GM10266 (cell line): Measurements from ENCODE around the gene MINDY2.
A peak's percentile ranks its signal among the peaks of the same experiment; 100 is the strongest.

Experiments used
- DNase-seq: peaks from one replicate; pipeline ENCODE4 v3.0.0; 2012; ENCODE audit errors: extremely low spot score
- CTCF ChIP-seq: IDR thresholded peaks from 2 replicates; pipeline ENCODE4 v1.5.1; 2012; ENCODE audit warnings: mild to moderate bottlenecking, low read depth; ENCODE audit not compliant: control insufficient read depth, insufficient read depth; ENCODE audit errors: missing control alignments

Gene MINDY2

GRCh38 chr15:58770857-58771620 is at the start of gene MINDY2:
Gene MINDY2 (plus strand): TSS chr15:58771302. CDS start chr15:58771396, 94 bp downstream.
- TF ChIP-seq CTCF: peak; percentile 57
- DNase-seq: peak; percentile 92

GRCh38 chr15:58724466-58724865 is 46.6 kb upstream of the MINDY2 start:
- peak; percentile 51 for DNase-seq
- no peak for TF ChIP-seq CTCF

DNA sequence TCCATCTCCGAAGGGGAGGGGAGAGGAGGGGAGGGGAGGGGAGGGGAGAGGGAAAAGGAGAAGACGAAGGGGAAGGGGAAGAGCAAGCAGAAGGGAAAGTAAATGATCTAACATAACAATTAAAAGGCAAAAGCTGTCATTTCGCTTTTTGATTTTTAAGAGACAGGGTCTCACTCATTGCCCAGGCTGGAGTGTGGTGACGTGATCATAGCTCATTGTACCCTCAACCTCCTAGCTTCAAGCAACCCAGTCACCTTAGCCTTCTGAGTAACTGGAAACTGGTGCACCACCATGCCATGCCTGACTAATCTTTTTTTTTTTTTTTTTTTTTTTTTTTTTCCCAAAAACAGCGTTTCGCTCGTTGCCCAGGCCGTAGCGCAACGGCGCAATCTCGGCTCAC is 44.2 kb upstream of the MINDY2 start:
- TF ChIP-seq CTCF: no peak
- DNase-seq: no peak

GRCh38 chr15:58731756-58732535 is 39.2 kb upstream of the MINDY2 start:
- no peak for TF ChIP-seq CTCF
- no peak for DNase-seq

GRCh38 chr15:58732625-58733363 is 38.3 kb upstream of the MINDY2 start:
- TF ChIP-seq CTCF: no peak
- DNase-seq: no peak

DNA sequence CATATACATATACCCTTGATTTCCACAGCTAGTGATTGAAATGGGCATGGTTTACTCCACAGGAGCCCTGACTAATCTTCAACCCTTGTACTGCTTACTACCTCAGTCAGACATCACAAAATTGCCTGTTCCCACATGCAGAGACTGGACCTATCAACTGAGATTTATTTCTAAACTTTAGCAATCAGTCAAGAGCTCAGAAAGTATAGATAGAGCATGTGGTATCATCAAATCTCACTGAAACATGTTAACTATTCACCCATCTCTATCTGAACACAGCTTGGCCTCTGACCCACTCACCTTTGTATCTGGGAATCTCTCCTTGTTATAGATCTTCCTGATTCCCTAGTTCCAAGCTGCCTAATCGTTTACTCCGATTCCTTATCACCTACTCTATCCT is 36.2 kb upstream of the MINDY2 start:
- TF ChIP-seq CTCF: no peak
- no peak for DNase-seq
